NCI-H1694 (cell line): Measurements from ENCODE around the gene LIX1L.
A peak's percentile ranks its signal among the peaks of the same experiment; 100 is the strongest.

Source experiments
- DNase-seq: peaks from one replicate; lab custom pipeline; 2025; lab: John Stamatoyannopoulos, UW

Gene LIX1L

GRCh38 chr1:145957443-145958319 is at the start of gene LIX1L:
TSS of gene LIX1L (minus strand) at chr1:145958017. CDS start at chr1:145957927, 90 bp downstream.
- DNase-seq, result peak; percentile 97

- DNase-seq, result no peak
Observed at GRCh38 chr1:146001709-146002108, 43.9 kb upstream of the LIX1L start.

- no peak for DNase-seq
Observed at GRCh38 chr1:145999321-146000024, 41.7 kb upstream of the LIX1L start.

GRCh38 chr1:145997718-145998023 is 39.9 kb upstream of the LIX1L start:
- peak; percentile 19 for DNase-seq

- DNase-seq, result peak; percentile 24
Observed at GRCh38 chr1:145997016-145997717, 39.4 kb upstream of the LIX1L start.

GRCh38 chr1:145996433-145997015 is 38.7 kb upstream of the LIX1L start, which contains the start of gene TXNIP:
TSS of gene TXNIP (minus strand) at chr1:145996579. CDS start at chr1:145996266, 313 bp downstream.
- DNase-seq, result peak; percentile 95

GRCh38 chr1:145995964-145996432 is 38.2 kb upstream of the LIX1L start:
- no peak for DNase-seq

- DNase-seq, result no peak
Observed at GRCh38 chr1:145995148-145995881, 37.5 kb upstream of the LIX1L start.

GRCh38 chr1:145994391-145995120 is 36.7 kb upstream of the LIX1L start:
- no peak for DNase-seq

- no peak for DNase-seq
Observed at GRCh38 chr1:145993618-145994390, 36.0 kb upstream of the LIX1L start.

- DNase-seq, result no peak
Observed at GRCh38 chr1:145992958-145993617, 35.3 kb upstream of the LIX1L start.

- no peak for DNase-seq
Observed at GRCh38 chr1:145992502-145992936, 34.7 kb upstream of the LIX1L start.

- no peak for DNase-seq
Observed at GRCh38 chr1:145991735-145992412, 34.1 kb upstream of the LIX1L start.

GRCh38 chr1:145990249-145990855 is 32.5 kb upstream of the LIX1L start:
- no peak for DNase-seq

GRCh38 chr1:145988773-145989172 is 31.0 kb upstream of the LIX1L start:
- no peak for DNase-seq

GRCh38 chr1:145987926-145988325 is 30.1 kb upstream of the LIX1L start:
- no peak for DNase-seq

GRCh38 chr1:145986551-145986950 is 28.7 kb upstream of the LIX1L start:
- DNase-seq, result no peak
